COLO668 (cell line): Measurements from ENCODE around the gene NUTM1.
A peak's percentile ranks its signal among the peaks of the same experiment; 100 is the strongest.
"Not testable (repeated sequence)": the region's sequence is repeated elsewhere in the genome, so short reads cannot be mapped to it uniquely, and the experiment has no call there.

Experiments used
- DNase-seq: peaks from one replicate; lab custom pipeline; 2025; ENCODE audit not compliant: unreplicated experiment; lab: John Stamatoyannopoulos, UW

The NUTM1 gene

DNA sequence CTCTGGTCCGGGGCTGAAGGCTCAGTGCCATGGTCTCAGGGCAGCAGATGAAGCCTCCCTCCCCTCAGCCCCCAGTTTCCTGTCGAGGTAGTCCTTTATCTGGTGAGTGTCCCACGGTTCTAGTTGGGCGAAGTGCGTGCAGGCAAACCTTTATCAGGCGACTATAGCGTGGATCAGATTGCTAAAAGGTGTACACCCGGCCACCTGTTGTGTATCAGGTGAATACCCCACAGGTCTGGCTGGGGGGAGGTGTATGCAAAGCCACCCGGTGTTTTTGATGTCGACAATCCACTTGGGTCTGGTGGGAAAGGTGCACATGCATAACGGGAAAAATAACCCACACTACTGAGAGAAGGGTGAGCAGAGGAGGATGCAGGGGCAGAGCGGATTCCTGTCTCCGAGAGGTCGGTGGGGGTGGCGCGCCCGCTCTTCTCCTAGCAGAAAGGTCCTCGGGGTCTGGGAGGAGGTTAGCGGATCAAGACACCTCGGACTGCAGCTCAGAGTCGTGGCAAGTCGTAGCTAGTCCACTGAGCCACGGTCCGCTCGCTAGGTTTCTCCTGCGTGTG, 6.0 kb upstream of the NUTM1 start:
- peak; percentile 38 for DNase-seq

DNA sequence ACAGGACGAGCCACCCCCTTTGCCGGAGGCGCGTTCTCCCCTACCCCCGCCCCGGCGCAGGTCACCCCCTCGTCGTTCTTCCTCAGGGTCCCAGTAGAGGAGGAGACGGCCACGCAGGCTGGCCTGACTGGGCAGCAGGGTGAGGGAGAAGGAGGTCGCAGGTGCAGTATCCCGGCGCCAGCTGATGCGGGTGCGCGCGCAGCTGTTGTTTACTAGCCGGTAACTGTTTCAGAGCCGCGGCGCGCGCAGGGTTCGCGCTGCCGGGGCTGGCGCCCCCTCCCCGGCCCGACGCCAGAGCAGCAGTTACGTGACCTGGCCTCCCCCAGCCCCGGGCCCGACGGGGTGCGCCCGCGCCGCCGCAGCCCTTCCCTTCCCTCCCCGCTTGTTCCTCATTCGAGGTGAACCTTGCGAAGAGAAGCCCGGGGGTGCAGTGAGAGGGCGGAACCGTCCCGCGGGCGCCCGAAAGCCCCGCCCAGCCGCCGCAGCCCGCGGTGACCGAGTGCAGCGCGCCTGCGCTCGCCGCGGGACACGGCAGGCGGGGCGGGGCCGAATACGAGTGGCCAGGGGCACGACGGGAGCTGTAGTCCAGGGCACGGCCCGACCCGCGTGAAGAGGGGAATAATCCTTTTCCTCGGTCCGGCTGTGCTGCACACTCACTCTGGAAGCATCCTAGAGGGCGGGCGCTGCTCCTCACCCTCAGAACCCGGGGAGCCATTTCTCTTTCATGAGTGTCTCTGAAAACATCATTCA, 5.4 kb upstream of the NUTM1 start, which contains the start of gene SLC12A6:
Gene SLC12A6, minus strand, starts transcription at position 225 of the 750 bp plus-strand sequence. CDS start 1,101 bp downstream, outside the sequence.
- peak; percentile 96 for DNase-seq

DNA sequence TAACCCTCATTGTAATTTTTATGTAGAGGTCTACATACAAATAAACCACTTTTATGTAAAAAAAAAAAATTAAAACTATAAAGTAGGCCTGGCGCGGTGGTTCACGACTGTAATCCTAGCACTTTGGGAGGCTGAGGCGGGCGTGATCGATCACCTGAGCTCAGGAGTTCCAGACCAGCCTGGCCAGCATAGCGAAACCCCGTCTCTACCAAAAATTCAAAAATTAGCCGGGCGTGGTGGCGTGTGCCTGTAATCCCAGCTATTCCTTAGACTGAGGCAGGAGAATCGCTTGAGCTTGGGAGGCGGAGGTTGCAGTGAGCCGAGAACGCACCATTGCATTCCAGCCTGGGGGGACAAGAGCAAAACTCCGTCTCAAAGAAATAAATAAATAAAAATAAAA, 4.8 kb upstream of the NUTM1 start:
- no peak for DNase-seq

- DNase-seq = no peak
Observed at GRCh38 chr15:34339946-34340345, 3.2 kb upstream of the NUTM1 start.

- no peak for DNase-seq
Observed at GRCh38 chr15:34341381-34342212, 1.5 kb upstream of the NUTM1 start.

DNA sequence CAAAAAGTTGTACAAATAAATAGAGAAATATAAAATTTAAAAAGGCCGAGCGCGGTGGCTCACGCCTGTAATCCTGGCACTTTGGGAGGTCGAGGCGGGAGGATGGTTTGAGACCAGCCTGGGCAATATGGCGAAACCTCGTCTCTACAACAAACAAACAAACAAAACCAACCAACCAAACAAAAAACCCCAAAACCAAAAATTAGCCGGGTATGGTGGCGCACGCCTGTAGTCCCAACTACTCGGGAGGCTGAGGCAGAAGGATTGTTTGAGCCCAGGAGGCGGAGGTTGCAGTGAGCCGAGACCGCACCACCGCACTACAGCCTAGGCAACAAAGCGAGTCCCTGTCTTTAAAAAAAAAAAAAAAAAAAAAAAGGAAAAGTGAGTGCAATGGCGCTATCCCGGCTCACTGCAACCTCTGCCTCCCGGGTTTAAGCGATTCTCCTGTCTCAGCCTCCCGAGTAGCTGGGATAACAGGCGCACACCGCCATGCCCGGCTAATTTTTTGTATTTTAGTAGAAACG, 840 bp upstream of the NUTM1 start:
- not testable (repeated sequence) for DNase-seq

DNA sequence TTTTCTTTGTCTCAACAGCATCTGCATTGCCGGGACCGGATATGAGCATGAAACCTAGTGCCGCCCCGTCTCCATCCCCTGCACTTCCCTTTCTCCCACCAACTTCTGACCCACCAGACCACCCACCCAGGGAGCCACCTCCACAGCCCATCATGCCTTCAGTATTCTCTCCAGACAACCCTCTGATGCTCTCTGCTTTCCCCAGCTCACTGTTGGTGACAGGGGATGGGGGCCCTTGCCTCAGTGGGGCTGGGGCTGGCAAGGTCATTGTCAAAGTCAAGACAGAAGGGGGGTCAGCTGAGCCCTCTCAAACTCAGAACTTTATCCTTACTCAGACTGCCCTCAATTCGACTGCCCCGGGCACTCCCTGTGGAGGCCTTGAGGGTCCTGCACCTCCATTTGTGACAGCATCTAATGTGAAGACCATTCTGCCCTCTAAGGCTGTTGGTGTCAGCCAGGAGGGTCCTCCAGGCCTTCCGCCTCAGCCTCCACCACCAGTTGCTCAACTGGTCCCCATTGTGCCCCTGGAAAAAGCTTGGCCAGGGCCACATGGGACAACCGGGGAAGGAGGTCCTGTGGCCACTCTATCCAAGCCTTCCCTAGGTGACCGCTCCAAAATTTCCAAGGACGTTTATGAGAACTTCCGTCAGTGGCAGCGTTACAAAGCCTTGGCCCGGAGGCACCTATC, 5.0 kb downstream of the NUTM1 start:
- DNase-seq = no peak

DNA sequence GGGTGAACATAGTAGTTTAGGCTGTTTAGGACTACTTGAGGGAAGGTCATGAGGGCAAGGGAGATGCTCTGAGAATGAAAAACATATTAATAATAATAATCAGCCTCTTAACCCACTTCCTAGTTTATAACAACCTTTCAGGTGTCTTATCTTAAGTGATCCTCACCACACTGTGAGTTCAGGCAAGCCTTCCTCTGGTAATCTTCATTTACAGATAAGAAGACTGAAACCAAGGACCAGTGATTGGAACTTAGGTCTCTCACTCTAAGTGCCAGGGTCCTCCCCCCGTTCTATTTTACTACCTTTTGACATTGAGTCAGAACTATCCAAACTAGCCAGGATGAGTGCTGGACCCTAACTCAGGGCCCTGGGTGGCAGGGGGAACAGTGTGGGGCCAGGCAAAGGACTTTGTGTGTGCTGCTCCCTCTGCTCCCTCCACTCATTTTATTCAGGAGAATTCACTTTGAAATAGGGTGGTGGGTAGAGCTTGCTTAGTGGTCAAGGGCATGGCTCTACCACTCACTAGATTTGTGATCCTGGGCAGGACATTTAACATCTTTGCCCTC, 5.7 kb downstream of the NUTM1 start:
- no peak for DNase-seq

- DNase-seq = no peak
Observed at GRCh38 chr15:34349769-34350168, 6.7 kb downstream of the NUTM1 start.

DNA sequence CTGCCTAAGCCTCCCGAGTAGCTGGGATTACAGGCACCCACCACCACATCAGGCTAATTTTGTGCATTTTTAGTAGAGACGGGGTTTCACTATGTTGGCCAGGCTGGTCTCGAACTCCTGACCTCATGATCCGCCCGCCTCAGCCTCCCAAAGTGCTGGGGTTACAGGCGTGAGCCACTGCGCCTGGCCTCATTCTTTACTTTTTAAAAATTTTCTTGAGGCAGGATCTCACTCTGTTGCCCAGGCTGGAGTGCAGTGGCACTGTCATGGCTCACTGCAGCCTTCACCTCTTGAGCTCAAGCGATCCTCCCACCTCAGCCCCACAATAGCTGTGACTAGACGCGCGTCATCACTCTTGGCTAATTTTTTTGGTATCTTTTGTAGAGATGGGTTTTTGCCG, 9.9 kb downstream of the NUTM1 start:
- DNase-seq = not testable (repeated sequence)

DNA sequence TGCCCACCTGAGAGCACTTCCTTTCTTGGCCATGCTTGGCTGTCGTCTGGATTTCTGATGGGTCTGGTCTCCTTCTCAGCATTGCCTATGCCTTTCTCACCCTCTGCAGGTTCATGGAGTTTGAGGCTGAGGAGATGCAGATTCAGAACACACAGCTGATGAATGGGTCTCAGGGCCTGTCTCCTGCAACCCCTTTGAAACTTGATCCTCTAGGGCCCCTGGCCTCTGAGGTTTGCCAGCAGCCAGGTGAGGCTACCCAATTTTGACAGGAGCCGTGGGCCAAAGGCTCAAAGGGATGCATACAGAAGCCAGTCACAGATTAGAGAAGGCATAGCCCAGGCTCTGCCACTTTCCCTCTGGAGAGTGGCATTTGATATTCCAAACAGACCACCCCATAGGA, 10.5 kb downstream of the NUTM1 start:
- no peak for DNase-seq

DNA sequence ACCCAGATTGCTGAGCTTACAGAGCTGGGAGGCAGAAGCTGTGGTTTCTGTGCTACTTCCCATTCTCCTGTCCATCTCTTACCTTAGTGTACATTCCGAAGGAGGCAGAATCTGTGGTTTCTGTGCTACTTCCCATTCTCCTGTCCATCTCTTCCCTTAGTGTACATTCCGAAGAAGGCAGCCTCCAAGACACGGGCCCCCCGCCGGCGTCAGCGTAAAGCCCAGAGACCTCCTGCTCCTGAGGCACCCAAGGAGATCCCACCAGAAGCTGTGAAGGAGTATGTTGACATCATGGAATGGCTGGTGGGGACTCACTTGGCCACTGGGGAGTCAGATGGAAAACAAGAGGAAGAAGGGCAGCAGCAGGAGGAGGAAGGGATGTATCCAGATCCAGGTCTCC, 11.2 kb downstream of the NUTM1 start:
- DNase-seq = no peak

GRCh38 chr15:34355241-34355640, 12.1 kb downstream of the NUTM1 start:
- no peak for DNase-seq

DNA sequence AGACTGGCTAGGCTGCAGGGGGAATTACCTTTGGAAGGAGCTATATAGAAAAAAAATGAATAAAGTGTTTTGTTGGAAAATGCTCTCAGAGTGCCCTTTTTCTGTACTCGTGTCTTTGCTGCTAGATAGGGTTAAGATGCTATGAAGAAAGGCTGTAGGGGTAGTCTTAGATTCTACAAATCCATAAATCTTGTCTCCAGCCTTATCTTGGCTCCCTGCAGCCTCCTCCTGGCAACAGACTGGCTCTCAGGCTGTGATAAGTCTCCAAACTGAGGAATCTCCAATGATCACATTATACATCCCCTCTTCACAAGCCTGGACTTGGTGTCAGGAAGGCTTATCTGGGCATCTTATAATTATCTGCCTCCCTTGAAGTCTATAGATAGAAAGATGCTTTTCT, 14.5 kb downstream of the NUTM1 start:
- no peak for DNase-seq

DNA sequence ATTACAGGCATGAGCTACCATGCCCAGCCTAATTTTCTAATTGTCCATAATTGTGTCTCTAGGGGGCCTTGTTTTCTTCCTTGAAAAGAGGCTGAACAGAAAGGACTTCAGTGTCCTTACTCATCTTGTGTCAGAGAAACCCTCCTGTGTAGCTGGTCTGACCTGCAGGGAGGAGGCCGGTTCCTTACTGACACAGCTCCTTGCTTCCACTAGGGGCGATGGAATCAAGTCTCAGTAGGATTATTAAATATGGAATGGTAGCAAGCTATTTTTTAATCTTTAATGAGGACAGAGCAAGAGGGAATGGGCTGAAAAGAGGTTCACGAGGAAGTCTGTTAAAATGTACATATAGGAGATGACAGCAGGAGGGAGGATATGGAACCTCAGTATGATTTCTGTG, 15.3 kb downstream of the NUTM1 start:
- DNase-seq = no peak

- DNase-seq = no peak
Observed at GRCh38 chr15:34358948-34359347, 15.8 kb downstream of the NUTM1 start.

DNA sequence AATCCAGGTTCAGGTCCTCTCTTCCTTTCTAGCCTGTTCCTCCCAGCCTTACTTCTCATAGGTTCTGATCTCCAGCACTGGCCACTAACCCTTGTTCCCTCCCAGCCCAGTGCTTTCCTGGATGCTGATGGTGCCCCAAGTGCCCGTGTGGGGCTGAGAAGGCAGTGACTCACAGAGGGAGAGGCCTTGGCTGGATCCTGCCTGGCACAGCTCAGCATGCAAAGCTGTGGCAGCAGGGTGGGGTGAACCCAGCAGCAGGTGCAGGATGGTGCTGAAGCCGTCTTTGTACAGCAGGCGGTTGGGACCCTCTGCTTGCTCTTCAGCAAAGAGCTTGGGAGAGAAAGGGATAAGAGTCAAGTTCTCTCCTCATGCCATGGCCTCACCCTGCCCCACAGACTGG, 16.3 kb downstream of the NUTM1 start:
- no peak for DNase-seq

- no peak for DNase-seq
Observed at GRCh38 chr15:34360298-34360697, 17.2 kb downstream of the NUTM1 start.

DNA sequence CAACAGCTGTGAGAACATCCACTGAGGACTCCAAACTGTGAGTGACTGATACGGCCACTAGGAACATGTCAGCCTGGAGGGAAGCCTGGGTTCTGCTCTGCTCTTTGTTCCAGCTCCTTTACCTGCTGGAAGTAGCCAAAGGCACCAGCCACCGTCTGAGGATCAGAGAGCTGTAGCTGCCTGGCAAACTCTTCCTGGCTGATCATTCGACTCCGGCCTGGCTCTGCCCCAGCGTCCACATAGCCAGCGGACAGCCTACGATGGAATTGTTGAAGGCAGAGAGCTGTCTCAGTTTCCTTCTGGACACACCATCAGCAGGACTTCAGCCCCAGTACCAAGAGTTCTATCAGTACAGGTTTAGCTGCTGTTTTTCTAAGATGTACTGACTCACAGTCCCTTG, 18.2 kb downstream of the NUTM1 start:
- no peak for DNase-seq

- DNase-seq = no peak
Observed at GRCh38 chr15:34362047-34362773, 19.1 kb downstream of the NUTM1 start.
